Upper lobe of left lung (tissue), 4 donors: Measurements from ENCODE around the gene CNGB1.

Experiments
- POLR2A ChIP-seq, 4 donors: fragments of 450-650 bp; IDR thresholded peaks; one replicate each; pipeline ENCODE4 v1.5.1; 2016 to 2017; ENCODE audit warnings: antibody characterized with exemption in 4 of 4, mild to moderate bottlenecking in 2 of 4
- TF ChIP-seq, protein P1 (sequence below), 6 experiments: fragments of 450-650 bp in 4 of 6; fragments of 200-600 bp in 2 of 6; sonication (generic) in 2 of 6; IDR thresholded peaks; one replicate each; pipeline ENCODE4 v1.5.1; 2016 to 2019; ENCODE audit warnings: antibody characterized with exemption in 6 of 6

DNA sequence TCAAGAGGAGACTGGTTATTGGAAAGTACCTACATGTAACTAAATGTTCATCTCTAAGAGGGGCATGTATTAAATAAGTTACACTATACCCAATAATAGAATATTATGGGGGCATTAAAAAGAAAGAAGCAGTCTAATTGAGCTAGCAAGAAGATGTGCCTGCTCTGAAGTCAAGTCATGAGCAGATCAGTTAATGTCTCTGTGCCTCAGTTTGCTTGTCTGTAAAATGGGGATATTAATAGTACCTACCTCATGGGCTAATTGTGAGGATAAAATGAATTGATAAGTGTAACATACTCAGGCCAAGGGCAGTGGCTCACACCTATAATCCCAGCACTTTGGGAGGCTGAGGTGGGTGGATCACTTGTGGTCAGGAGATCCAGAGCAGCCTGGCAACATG, 3.0 kb downstream of the CNGB1 start:
- TF ChIP-seq, protein P1, sequence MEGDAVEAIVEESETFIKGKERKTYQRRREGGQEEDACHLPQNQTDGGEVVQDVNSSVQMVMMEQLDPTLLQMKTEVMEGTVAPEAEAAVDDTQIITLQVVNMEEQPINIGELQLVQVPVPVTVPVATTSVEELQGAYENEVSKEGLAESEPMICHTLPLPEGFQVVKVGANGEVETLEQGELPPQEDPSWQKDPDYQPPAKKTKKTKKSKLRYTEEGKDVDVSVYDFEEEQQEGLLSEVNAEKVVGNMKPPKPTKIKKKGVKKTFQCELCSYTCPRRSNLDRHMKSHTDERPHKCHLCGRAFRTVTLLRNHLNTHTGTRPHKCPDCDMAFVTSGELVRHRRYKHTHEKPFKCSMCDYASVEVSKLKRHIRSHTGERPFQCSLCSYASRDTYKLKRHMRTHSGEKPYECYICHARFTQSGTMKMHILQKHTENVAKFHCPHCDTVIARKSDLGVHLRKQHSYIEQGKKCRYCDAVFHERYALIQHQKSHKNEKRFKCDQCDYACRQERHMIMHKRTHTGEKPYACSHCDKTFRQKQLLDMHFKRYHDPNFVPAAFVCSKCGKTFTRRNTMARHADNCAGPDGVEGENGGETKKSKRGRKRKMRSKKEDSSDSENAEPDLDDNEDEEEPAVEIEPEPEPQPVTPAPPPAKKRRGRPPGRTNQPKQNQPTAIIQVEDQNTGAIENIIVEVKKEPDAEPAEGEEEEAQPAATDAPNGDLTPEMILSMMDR (IDR thresholded peaks at IDR 0.05), result no peak
- no peak for TF ChIP-seq POLR2A (IDR thresholded peaks at IDR 0.05)
